ENCODE data around the gene GRIK4. TPM values are rescaled to one million over a fixed set of nuclear protein-coding genes. Genes with fewer than 3 reads are reported as not detected.
A peak's percentile ranks its signal among the peaks of the same experiment; 100 is the strongest.

The GRIK4 gene, protein sequence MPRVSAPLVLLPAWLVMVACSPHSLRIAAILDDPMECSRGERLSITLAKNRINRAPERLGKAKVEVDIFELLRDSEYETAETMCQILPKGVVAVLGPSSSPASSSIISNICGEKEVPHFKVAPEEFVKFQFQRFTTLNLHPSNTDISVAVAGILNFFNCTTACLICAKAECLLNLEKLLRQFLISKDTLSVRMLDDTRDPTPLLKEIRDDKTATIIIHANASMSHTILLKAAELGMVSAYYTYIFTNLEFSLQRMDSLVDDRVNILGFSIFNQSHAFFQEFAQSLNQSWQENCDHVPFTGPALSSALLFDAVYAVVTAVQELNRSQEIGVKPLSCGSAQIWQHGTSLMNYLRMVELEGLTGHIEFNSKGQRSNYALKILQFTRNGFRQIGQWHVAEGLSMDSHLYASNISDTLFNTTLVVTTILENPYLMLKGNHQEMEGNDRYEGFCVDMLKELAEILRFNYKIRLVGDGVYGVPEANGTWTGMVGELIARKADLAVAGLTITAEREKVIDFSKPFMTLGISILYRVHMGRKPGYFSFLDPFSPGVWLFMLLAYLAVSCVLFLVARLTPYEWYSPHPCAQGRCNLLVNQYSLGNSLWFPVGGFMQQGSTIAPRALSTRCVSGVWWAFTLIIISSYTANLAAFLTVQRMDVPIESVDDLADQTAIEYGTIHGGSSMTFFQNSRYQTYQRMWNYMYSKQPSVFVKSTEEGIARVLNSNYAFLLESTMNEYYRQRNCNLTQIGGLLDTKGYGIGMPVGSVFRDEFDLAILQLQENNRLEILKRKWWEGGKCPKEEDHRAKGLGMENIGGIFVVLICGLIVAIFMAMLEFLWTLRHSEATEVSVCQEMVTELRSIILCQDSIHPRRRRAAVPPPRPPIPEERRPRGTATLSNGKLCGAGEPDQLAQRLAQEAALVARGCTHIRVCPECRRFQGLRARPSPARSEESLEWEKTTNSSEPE
- under 1 TPM; 0.05 to 0.25 TPM for total RNA-seq
- polyA plus RNA-seq: under 1 TPM in 1 of 2 donors, not detected in 1; 0.06 TPM

DNA sequence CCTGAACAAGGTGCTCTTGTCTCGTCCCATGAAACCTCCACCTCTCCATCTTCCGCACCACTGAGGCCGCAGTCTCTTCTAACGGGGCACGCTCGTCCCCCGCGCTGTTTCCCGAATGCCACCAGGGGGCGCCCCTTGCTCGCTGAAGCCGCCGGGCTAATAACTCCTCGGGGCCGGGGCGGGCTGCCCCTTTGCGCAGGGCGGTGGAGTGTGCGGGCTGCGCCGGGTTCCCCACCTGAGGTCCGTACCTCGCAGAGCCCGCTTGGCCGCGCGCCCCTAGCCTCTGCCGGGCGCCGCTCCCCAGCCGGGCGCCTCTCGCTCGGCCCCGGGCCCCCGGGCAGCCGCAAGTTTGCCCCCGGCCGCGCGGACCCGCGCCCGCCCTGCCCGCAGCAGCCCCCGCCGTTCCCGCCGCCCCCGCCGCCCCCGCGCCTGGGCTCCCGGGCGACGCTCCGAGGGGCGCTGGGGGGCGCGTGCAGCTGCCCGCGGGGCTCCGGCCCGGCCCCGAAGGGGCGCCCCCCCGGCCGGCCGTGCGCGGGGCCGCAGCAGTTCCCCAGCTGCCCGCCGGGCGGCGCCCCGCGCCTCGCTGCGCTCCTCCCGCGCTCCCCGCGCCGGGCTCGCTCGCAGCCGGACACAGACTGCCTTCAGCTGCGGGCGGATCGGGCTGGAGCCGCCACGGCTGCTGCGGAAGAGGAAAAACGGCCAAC, at the start of gene GRIK4:
GRIK4 (plus strand) TSS at position 633 of the 704 bp plus-strand sequence. CDS start 148,571 bp downstream, outside the sequence.
- TF ChIP-seq, protein P1, sequence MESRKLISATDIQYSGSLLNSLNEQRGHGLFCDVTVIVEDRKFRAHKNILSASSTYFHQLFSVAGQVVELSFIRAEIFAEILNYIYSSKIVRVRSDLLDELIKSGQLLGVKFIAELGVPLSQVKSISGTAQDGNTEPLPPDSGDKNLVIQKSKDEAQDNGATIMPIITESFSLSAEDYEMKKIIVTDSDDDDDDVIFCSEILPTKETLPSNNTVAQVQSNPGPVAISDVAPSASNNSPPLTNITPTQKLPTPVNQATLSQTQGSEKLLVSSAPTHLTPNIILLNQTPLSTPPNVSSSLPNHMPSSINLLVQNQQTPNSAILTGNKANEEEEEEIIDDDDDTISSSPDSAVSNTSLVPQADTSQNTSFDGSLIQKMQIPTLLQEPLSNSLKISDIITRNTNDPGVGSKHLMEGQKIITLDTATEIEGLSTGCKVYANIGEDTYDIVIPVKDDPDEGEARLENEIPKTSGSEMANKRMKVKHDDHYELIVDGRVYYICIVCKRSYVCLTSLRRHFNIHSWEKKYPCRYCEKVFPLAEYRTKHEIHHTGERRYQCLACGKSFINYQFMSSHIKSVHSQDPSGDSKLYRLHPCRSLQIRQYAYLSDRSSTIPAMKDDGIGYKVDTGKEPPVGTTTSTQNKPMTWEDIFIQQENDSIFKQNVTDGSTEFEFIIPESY (IDR thresholded peaks at IDR 0.05): no peak
- TF ChIP-seq, protein P2, sequence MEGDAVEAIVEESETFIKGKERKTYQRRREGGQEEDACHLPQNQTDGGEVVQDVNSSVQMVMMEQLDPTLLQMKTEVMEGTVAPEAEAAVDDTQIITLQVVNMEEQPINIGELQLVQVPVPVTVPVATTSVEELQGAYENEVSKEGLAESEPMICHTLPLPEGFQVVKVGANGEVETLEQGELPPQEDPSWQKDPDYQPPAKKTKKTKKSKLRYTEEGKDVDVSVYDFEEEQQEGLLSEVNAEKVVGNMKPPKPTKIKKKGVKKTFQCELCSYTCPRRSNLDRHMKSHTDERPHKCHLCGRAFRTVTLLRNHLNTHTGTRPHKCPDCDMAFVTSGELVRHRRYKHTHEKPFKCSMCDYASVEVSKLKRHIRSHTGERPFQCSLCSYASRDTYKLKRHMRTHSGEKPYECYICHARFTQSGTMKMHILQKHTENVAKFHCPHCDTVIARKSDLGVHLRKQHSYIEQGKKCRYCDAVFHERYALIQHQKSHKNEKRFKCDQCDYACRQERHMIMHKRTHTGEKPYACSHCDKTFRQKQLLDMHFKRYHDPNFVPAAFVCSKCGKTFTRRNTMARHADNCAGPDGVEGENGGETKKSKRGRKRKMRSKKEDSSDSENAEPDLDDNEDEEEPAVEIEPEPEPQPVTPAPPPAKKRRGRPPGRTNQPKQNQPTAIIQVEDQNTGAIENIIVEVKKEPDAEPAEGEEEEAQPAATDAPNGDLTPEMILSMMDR (IDR thresholded peaks at IDR 0.05; ENCODE audit: low read depth, low read length, missing input control): peak; percentile 88
- TF ChIP-seq HNF4A (conservative IDR thresholded peaks at IDR 0.05) (no peak), MAX (IDR thresholded peaks at IDR 0.05) (no peak), TAF1 (conservative IDR thresholded peaks at IDR 0.05) (no peak), EGR1 (IDR thresholded peaks at IDR 0.05; ENCODE audit: low read depth in 2 of 2) (no peak), RAD21 (IDR thresholded peaks at IDR 0.05) (peak; percentile 89 to 93)
- H3K9ac ChIP-seq (ENCODE audit: low read depth in 1 of 2, low read length in 2 of 2): no peak within 1 kb of the TSS
- H3K4me1 ChIP-seq (ENCODE audit: control insufficient read depth in 4 of 4, insufficient read depth in 4 of 4, low read length in 3 of 4): peaks cover 0 to 6% (median 0%) of the 10 kb centered on the region in 4 donors
- no peaks in the 10 kb centered on the region for H3K36me3 ChIP-seq (ENCODE audit: control insufficient read depth in 4 of 4, insufficient read depth in 3 of 4, low read depth in 1 of 4, low read length in 3 of 4)
- WGBS: 1% methylated on average over 95 of the region's 95 CpGs
- H3K27me3 ChIP-seq (ENCODE audit: control insufficient read depth in 4 of 4, insufficient read depth in 4 of 4, low read length in 3 of 4): peaks cover 0 to 5% (median 2%) of the 10 kb centered on the region in 4 donors
- peak within 1 kb of the TSS in 1 of 3 donors; percentile 65 for H3K4me3 ChIP-seq (ENCODE audit: low read depth in 1 of 3, low read length in 3 of 3)
- DNase-seq (ENCODE audit: low spot score): peak; percentile 86
- H3K27ac ChIP-seq (ENCODE audit: low read depth in 1 of 2, low read length in 2 of 2): no peak within 1 kb of the TSS
- H3K9me3 ChIP-seq (ENCODE audit: control insufficient read depth in 4 of 4, low read length in 3 of 4): no peaks in the 10 kb centered on the region

DNA sequence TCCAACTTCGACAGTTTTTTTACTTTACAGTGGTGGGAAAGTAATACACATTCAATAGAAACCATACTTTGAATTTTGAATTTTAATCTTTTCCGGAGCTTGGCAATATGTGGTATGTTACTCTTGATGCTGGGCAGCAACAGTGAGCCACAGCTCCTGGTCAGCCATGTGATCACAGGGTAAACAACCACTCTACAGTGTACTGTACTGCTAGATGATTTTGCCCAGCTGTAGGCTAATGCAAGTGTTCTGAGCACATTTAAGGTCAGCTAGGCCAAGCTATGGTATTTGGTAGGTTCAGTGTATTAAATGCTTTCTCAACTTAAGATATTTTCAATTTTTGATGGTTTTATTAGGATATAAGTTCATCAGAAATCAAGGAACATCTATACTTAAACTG, 48.7 kb upstream of the GRIK4 start:
- Histone ChIP-seq H3K27ac (ENCODE audit: low read depth in 1 of 2, low read length in 2 of 2) (no peak overlapping the region), H3K9ac (ENCODE audit: low read depth in 1 of 2, low read length in 2 of 2) (no peak overlapping the region), H3K4me1 (ENCODE audit: control insufficient read depth in 4 of 4, insufficient read depth in 4 of 4, low read length in 3 of 4) (no peaks in the 10 kb centered on the region), H3K9me3 (ENCODE audit: control insufficient read depth in 4 of 4, low read length in 3 of 4) (no peaks in the 10 kb centered on the region), H3K4me3 (ENCODE audit: low read depth in 1 of 3, low read length in 3 of 3) (no peak overlapping the region), H3K27me3 (ENCODE audit: control insufficient read depth in 4 of 4, insufficient read depth in 4 of 4, low read length in 3 of 4) (no peaks in the 10 kb centered on the region), H3K36me3 (ENCODE audit: control insufficient read depth in 4 of 4, insufficient read depth in 3 of 4, low read depth in 1 of 4, low read length in 3 of 4) (peaks cover 11 to 81% (median 73%) of the 10 kb centered on the region in 4 donors)
- no peak for DNase-seq (ENCODE audit: low spot score)
- WGBS: 99% methylated on average over 2 of the region's 2 CpGs
- TF ChIP-seq HNF4G (IDR thresholded peaks at IDR 0.05) (no peak), HNF4A (conservative IDR thresholded peaks at IDR 0.05) (no peak), FOXA1 (IDR thresholded peaks at IDR 0.05) (no peak), ATF3 (IDR thresholded peaks at IDR 0.05) (no peak), EGR1 (IDR thresholded peaks at IDR 0.05; ENCODE audit: low read depth in 2 of 2) (no peak), SP1 (IDR thresholded peaks at IDR 0.05) (no peak), MAX (IDR thresholded peaks at IDR 0.05) (no peak)
- TF ChIP-seq, protein P1 (IDR thresholded peaks at IDR 0.05): no peak
- TF ChIP-seq, protein P3, sequence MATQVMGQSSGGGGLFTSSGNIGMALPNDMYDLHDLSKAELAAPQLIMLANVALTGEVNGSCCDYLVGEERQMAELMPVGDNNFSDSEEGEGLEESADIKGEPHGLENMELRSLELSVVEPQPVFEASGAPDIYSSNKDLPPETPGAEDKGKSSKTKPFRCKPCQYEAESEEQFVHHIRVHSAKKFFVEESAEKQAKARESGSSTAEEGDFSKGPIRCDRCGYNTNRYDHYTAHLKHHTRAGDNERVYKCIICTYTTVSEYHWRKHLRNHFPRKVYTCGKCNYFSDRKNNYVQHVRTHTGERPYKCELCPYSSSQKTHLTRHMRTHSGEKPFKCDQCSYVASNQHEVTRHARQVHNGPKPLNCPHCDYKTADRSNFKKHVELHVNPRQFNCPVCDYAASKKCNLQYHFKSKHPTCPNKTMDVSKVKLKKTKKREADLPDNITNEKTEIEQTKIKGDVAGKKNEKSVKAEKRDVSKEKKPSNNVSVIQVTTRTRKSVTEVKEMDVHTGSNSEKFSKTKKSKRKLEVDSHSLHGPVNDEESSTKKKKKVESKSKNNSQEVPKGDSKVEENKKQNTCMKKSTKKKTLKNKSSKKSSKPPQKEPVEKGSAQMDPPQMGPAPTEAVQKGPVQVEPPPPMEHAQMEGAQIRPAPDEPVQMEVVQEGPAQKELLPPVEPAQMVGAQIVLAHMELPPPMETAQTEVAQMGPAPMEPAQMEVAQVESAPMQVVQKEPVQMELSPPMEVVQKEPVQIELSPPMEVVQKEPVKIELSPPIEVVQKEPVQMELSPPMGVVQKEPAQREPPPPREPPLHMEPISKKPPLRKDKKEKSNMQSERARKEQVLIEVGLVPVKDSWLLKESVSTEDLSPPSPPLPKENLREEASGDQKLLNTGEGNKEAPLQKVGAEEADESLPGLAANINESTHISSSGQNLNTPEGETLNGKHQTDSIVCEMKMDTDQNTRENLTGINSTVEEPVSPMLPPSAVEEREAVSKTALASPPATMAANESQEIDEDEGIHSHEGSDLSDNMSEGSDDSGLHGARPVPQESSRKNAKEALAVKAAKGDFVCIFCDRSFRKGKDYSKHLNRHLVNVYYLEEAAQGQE (IDR thresholded peaks at IDR 0.05): no peak
- TF ChIP-seq, protein P2 (IDR thresholded peaks at IDR 0.05; ENCODE audit: low read depth, low read length, missing input control): no peak

Measured in liver (tissue), 9 donors.